ENCODE results near the gene VRTN.

GRCh38 chr14:74349757-74350156 lies 1.5 kb downstream of the VRTN start:
- TF ChIP-seq CTCF (conservative IDR thresholded peaks at IDR 0.05 in 1 of 2, IDR thresholded peaks at IDR 0.05 in 1 of 2; ENCODE audit: low read depth in 1 of 2, low read length in 2 of 2): no peak
- TF ChIP-seq EZH2 (IDR thresholded peaks at IDR 0.05; ENCODE audit: low read length, missing control alignments): no peak
